ENCODE results near the gene TTC28. TPM values are rescaled to one million over a fixed set of nuclear protein-coding genes. Genes with fewer than 3 reads are reported as not detected.

TTC28 gene
- total RNA-seq, 3 donors from 2014 or later = 9.6 to 32.3 (median 13.2) TPM

DNA sequence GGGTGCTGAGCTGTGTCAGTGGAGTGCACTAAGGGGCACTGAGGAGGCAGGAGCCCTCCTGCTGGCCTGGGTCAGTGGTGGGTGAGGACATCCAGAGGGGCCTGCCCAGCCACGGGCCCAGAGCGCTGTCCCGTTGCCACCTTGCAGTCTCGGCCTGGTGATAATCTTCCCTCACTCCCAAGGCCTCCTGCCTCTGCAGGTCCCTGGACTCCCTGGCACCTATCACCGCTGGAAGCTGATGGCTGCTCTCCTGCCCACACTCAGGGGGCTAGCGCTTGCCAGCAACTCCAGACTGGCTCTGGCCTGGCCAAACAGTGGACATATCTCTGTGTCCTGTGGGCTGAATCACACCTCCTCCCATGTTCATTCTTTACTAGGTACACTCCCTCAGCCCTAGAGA lies 674.1 kb downstream of the TTC28 start:
- ATAC-seq = no peak
- Histone ChIP-seq H3K36me3 (ENCODE audit: low read depth) (no peaks in the 10 kb centered on the region), H3K9me3 (no peaks in the 10 kb centered on the region), H3K4me3 (no peak overlapping the region), H3K4me1 (ENCODE audit: low read depth) (no peaks in the 10 kb centered on the region)
- intact Hi-C loops (cut with DNase I, micrococcal nuclease) = loop anchor here (5.0 kb wide), 2 partner anchors 118 to 123 kb away; no protein-coding TSS in a partner anchor
- TF ChIP-seq CTCF (IDR thresholded peaks at IDR 0.05) = no peak
- no peak for DNase-seq

DNA sequence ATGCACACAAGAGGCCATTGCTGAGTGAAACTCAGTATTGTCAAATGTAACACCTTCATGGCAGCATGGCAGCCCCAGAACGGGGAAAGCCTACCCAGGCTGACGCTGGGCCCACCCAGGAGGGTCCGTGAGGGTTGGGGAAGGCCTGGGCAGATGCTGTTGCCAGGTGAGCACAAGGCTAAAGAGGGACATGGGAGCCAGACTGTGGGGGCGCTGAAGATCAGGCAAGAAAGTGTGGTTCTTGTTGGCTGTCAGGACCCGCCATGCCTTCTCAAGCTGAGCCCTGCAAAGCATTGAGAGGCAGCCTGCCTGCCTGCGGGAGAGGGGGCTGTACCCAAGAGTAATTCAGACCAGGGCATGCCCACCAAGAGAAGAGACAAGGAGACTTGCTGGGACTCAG lies 675.6 kb downstream of the TTC28 start:
- H3K9me3 ChIP-seq = no peaks in the 10 kb centered on the region
- DNase-seq = no peak
- no peak for TF ChIP-seq CTCF (IDR thresholded peaks at IDR 0.05)
- no peaks in the 10 kb centered on the region for H3K4me1 ChIP-seq (ENCODE audit: low read depth)
- intact Hi-C loops (cut with DNase I, micrococcal nuclease) = no loop called here
- H3K4me3 ChIP-seq = no peak overlapping the region
- H3K36me3 ChIP-seq (ENCODE audit: low read depth) = no peaks in the 10 kb centered on the region
- no peak for ATAC-seq

DNA sequence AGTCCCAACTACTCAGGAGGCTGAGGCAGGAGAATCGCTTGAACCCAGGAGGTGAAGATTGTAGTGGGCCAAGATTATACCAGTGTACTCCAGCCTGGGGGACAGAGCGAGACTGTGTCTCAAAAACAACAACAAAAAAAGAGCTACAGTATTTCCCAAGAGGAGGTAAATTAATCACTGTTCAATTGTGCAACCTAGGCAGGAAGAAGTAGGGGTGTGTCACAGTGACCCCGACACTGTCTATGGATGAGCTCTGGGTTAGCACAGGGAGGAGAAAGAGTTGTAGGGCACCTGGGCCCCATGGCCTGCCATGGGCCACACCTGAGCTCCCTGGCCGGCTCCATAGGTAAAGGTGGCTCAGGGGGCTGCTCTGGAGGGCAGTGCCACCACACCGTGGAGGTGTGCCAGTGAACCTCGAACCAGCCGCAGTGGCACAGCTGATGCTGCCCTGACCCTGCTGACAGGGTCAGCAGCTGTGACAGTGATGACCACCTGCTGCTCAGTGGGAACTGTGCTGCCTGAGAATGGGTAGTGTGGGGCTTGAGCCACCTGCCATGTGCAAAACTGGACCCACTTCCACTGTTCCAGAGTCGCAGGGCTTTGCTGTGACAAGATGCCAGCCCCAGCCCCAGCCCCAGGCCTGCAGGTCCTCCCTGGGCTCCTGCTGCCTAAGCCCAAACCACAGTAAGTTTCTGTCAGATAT lies 676.6 kb downstream of the TTC28 start:
- ATAC-seq (no peak), DNase-seq (no peak)
- H3K9me3 ChIP-seq = no peaks in the 10 kb centered on the region
- H3K36me3 ChIP-seq (ENCODE audit: low read depth) = no peaks in the 10 kb centered on the region
- H3K4me3 ChIP-seq = no peak overlapping the region
- no peak for TF ChIP-seq CTCF (IDR thresholded peaks at IDR 0.05)
- intact Hi-C loops (cut with DNase I, micrococcal nuclease) = no loop called here
- H3K4me1 ChIP-seq (ENCODE audit: low read depth) = no peaks in the 10 kb centered on the region

GRCh38 chr22:28002181-28002700 lies 677.4 kb downstream of the TTC28 start:
- Histone ChIP-seq H3K4me3 (no peak overlapping the region), H3K4me1 (ENCODE audit: low read depth) (no peaks in the 10 kb centered on the region), H3K9me3 (no peaks in the 10 kb centered on the region), H3K36me3 (ENCODE audit: low read depth) (no peaks in the 10 kb centered on the region)
- no peak for ATAC-seq
- TF ChIP-seq CTCF (IDR thresholded peaks at IDR 0.05) = no peak
- no peak for DNase-seq
- intact Hi-C loops (cut with DNase I, micrococcal nuclease) = no loop called here

- ATAC-seq = no peak
- no peak for TF ChIP-seq CTCF (IDR thresholded peaks at IDR 0.05)
- Histone ChIP-seq H3K4me3 (no peak overlapping the region), H3K4me1 (ENCODE audit: low read depth) (no peaks in the 10 kb centered on the region), H3K9me3 (no peaks in the 10 kb centered on the region), H3K36me3 (ENCODE audit: low read depth) (no peaks in the 10 kb centered on the region)
- intact Hi-C loops (cut with DNase I, micrococcal nuclease) = no loop called here
- no peak for DNase-seq
Observed at GRCh38 chr22:28001171-28001835, 678.3 kb downstream of the TTC28 start.

All from mucosa of descending colon (tissue), 3 donors.